CD4-positive, alpha-beta T cell treated with Interferon gamma for 1 hour (primary cell): ENCODE results near the gene ANO9.
A peak's percentile ranks its signal among the peaks of the same experiment; 100 is the strongest.
"Not testable (repeated sequence)": the region's sequence is repeated elsewhere in the genome, so short reads cannot be mapped to it uniquely, and the experiment has no call there.

Source experiments
- DNase-seq: peaks from one replicate; pipeline ENCODE4 v3.0.0-alpha.2; 2020

Gene ANO9

GRCh38 chr11:399731-400211, 42.0 kb downstream of the ANO9 start:
- DNase-seq: no peak

- DNase-seq: no peak
Observed at GRCh38 chr11:398826-399225, 43.0 kb downstream of the ANO9 start.

GRCh38 chr11:396948-397548, 44.8 kb downstream of the ANO9 start:
- DNase-seq: peak; percentile 66

GRCh38 chr11:396511-396947, 45.3 kb downstream of the ANO9 start:
- peak; percentile 36 for DNase-seq

GRCh38 chr11:395866-396265, 45.9 kb downstream of the ANO9 start:
- DNase-seq: no peak

GRCh38 chr11:394858-395655, 46.8 kb downstream of the ANO9 start:
- DNase-seq: no peak

GRCh38 chr11:394034-394857, 47.6 kb downstream of the ANO9 start, which contains the start of gene PKP3:
Gene PKP3 (plus strand): TSS chr11:394209. CDS start chr11:394293, 84 bp downstream.
- DNase-seq: no peak

- no peak for DNase-seq
Observed at GRCh38 chr11:393219-394033, 48.4 kb downstream of the ANO9 start.

GRCh38 chr11:392102-392777, 49.6 kb downstream of the ANO9 start:
- no peak for DNase-seq

GRCh38 chr11:391117-392017, 50.4 kb downstream of the ANO9 start:
- no peak for DNase-seq

GRCh38 chr11:390175-390574, 51.6 kb downstream of the ANO9 start:
- no peak for DNase-seq

- not testable (repeated sequence) for DNase-seq
Observed at GRCh38 chr11:389369-389768, 52.4 kb downstream of the ANO9 start.

GRCh38 chr11:387193-387793, 54.5 kb downstream of the ANO9 start:
- no peak for DNase-seq

- no peak for DNase-seq
Observed at GRCh38 chr11:386483-386882, 55.3 kb downstream of the ANO9 start.

- DNase-seq: no peak
Observed at GRCh38 chr11:385594-386351, 56.0 kb downstream of the ANO9 start.

GRCh38 chr11:384511-384910, 57.3 kb downstream of the ANO9 start:
- no peak for DNase-seq

GRCh38 chr11:383431-383830, 58.4 kb downstream of the ANO9 start:
- DNase-seq: no peak

- DNase-seq: no peak
Observed at GRCh38 chr11:382081-382629, 59.7 kb downstream of the ANO9 start.

GRCh38 chr11:381501-382072, 60.2 kb downstream of the ANO9 start:
- no peak for DNase-seq
